CD14-positive monocyte (primary cell): ENCODE results near the gene GALNT18. TPM values are rescaled to one million over a fixed set of nuclear protein-coding genes. Genes with fewer than 3 reads are reported as not detected.
A peak's percentile ranks its signal among the peaks of the same experiment; 100 is the strongest.

Experiments
- DNase-seq, 3 donors: peaks; one replicate each; pipeline ENCODE4 v3.0.0-alpha.2; 2011 to 2022
- H2AFZ ChIP-seq: 2 replicates; pipeline ENCODE4 v1.6.0; 2012; ENCODE audit warnings: mild to moderate bottlenecking, low read depth, low read length, inconsistent platforms; ENCODE audit not compliant: insufficient read depth, poor library complexity, severe bottlenecking
- H3K27ac ChIP-seq, 2 donors: 1 replicate in 1 of 2; 2 replicates in 1 of 2; pipeline ENCODE4 v1.5.1; 2012 to 2013; ENCODE audit warnings: low read length in 2 of 2, control low read depth in 1 of 2, inconsistent platforms in 1 of 2, low read depth in 1 of 2, mild to moderate bottlenecking in 1 of 2
- H3K27me3 ChIP-seq, 2 donors: one replicate each; pipeline versions ENCODE4 v1.6.0 to v1.6.1; 2011 to 2013; ENCODE audit warnings: low read length in 2 of 2; ENCODE audit not compliant: control insufficient read depth in 2 of 2, insufficient read depth in 2 of 2
- H3K36me3 ChIP-seq, 2 donors: replicated peaks in 1 of 2; 1 replicate in 1 of 2; 2 replicates in 1 of 2; pipeline versions ENCODE4 v1.5.1 to v1.6.1; 2012 to 2013; ENCODE audit warnings: low read length in 2 of 2, control low read depth in 1 of 2, inconsistent platforms in 1 of 2, mild to moderate bottlenecking in 1 of 2; ENCODE audit not compliant: insufficient read depth in 2 of 2, control insufficient read depth in 1 of 2
- H3K4me1 ChIP-seq, 2 donors: 1 replicate in 1 of 2; 2 replicates in 1 of 2; pipeline versions ENCODE4 v1.5.1 to v1.6.1; 2012 to 2013; ENCODE audit warnings: low read length in 2 of 2, control low read depth in 1 of 2, inconsistent platforms in 1 of 2, mild to moderate bottlenecking in 1 of 2, moderate library complexity in 1 of 2; ENCODE audit not compliant: insufficient read depth in 2 of 2, control insufficient read depth in 1 of 2
- H3K4me2 ChIP-seq: replicated peaks from 2 replicates; pipeline ENCODE3; 2012; ENCODE audit warnings: low read length, moderate library complexity, mild to moderate bottlenecking; ENCODE audit not compliant: poor library complexity, severe bottlenecking; ENCODE audit errors: extremely low read depth
- H3K4me3 ChIP-seq, 3 experiments: fragments of 200-600 bp in 1 of 3; sonication (generic) in 1 of 3; replicated peaks in 1 of 3; 1 replicate in 2 of 3; 2 replicates in 1 of 3; pipeline ENCODE4 v1.5.1; 2011 to 2013; ENCODE audit warnings: low read length in 3 of 3, mild to moderate bottlenecking in 3 of 3, control low read depth in 2 of 3, low read depth in 2 of 3, inconsistent platforms in 1 of 3, moderate library complexity in 1 of 3
- H3K79me2 ChIP-seq: 2 replicates; pipeline ENCODE4 v1.6.0; 2012; ENCODE audit warnings: mild to moderate bottlenecking, control low read depth, inconsistent platforms, low read length, moderate library complexity; ENCODE audit not compliant: insufficient read depth
- H3K9ac ChIP-seq: 2 replicates; pipeline ENCODE4 v1.6.0; 2017; ENCODE audit warnings: low read length, mild to moderate bottlenecking; ENCODE audit not compliant: insufficient read depth, poor library complexity, severe bottlenecking
- H3K9me3 ChIP-seq, 2 donors: replicated peaks in 1 of 2; 1 replicate in 1 of 2; 2 replicates in 1 of 2; pipeline versions ENCODE4 v1.5.1 to v1.6.1; 2012 to 2013; ENCODE audit warnings: low read length in 2 of 2, control low read depth in 1 of 2; ENCODE audit not compliant: control insufficient read depth in 1 of 2, insufficient read depth in 1 of 2
- H4K20me1 ChIP-seq: 2 replicates; pipeline ENCODE4 v1.6.0; 2012; ENCODE audit warnings: mild to moderate bottlenecking, low read length, control low read depth, moderate library complexity; ENCODE audit not compliant: insufficient read depth
- H3K27ac Mint-ChIP-seq, 7 donors: one replicate each; pipeline ENCODE4 v1.8.0; 2020; ENCODE audit warnings: mild to moderate bottlenecking in 7 of 7, mixed read lengths in 7 of 7, moderate library complexity in 6 of 7, inconsistent platforms in 2 of 7
- H3K27me3 Mint-ChIP-seq, 3 donors: one replicate each; pipeline ENCODE4 v1.8.0; 2021 to 2022; ENCODE audit warnings: low read depth in 3 of 3, mild to moderate bottlenecking in 3 of 3, mixed read lengths in 3 of 3, moderate library complexity in 3 of 3, inconsistent platforms in 1 of 3
- H3K36me3 Mint-ChIP-seq, 2 donors: one replicate each; pipeline ENCODE4 v1.8.0; 2020; ENCODE audit warnings: mixed read lengths in 2 of 2, inconsistent platforms in 1 of 2, mild to moderate bottlenecking in 1 of 2
- H3K4me1 Mint-ChIP-seq: one replicate; pipeline ENCODE4 v1.8.0; 2020; ENCODE audit warnings: mild to moderate bottlenecking, mixed read lengths
- H3K4me3 Mint-ChIP-seq, 2 donors: one replicate each; pipeline ENCODE4 v1.8.0; 2020; ENCODE audit warnings: mild to moderate bottlenecking in 2 of 2, mixed read lengths in 2 of 2, moderate library complexity in 1 of 2
- H3K9me3 Mint-ChIP-seq, 7 donors: one replicate each; pipeline ENCODE4 v1.8.0; 2020 to 2022; ENCODE audit warnings: mixed read lengths in 7 of 7, mild to moderate bottlenecking in 6 of 7, moderate library complexity in 6 of 7, inconsistent platforms in 2 of 7
- CTCF ChIP-seq: fragments of 200-600 bp; IDR thresholded peaks from one replicate; pipeline ENCODE4 v1.8.0; 2022; ENCODE audit warnings: antibody characterized with exemption, mild to moderate bottlenecking
- WGBS: methylation state at CpG from one replicate; pipeline ENCODE4 v1.1.5; 2013; ENCODE audit warnings: missing lambda C conversion rate; ENCODE audit not compliant: insufficient coverage; 5-methylcytosine and 5-hydroxymethylcytosine counted together
- intact Hi-C, 2 donors: fragments of 100-400 bp; cut with micrococcal nuclease; formaldehyde crosslinking; loops; one replicate each; pipeline versions ENCODE4 v1.15.0 to v1.15.1; 2023
- polyA plus RNA-seq, 3 donors: library from polyadenylated mRNA; depleted of rRNA in 1 of 3; unstranded in 2 of 3; stranded (reverse) in 1 of 3; fragments of 300-500 nt in 2 of 3; fragments of >200 nt in 1 of 3; fragmentation: Illumina TruSeq in 2 of 3; gene quantifications; 1 replicate in 2 of 3; 2 replicates in 1 of 3; pipeline ENCODE4 v1.2.3, GENCODE V29; 2012 to 2021

The GALNT18 gene
- polyA plus RNA-seq, 3 donors: not detected

GRCh38 chr11:11370962-11371303 lies 250.9 kb downstream of the GALNT18 start:
- H3K4me3 Mint-ChIP-seq: no peak overlapping the region

GRCh38 chr11:11370255-11370961 lies 251.4 kb downstream of the GALNT18 start:
- intact Hi-C loops: no loop called here

More at GRCh38 chr11:11370962-11371303, 250.9 kb downstream of the GALNT18 start:
- Histone ChIP-seq H3K36me3 (no peaks in the 10 kb centered on the region), H3K9ac (no peak overlapping the region), H3K79me2 (no peaks in the 10 kb centered on the region), H2AFZ (no peak overlapping the region), H3K27me3 (peaks cover 0 to 4% of the 10 kb centered on the region in 2 donors), H4K20me1 (no peaks in the 10 kb centered on the region), H3K4me2 (no peak overlapping the region), H3K27ac (no peak overlapping the region), H3K9me3 (peaks cover 0 to 2% of the 10 kb centered on the region in 2 donors), H3K4me1 (peaks cover 17 to 19% of the 10 kb centered on the region in 2 donors), H3K4me3 (no peak overlapping the region)
- intact Hi-C loops: no loop called here
- Mint-ChIP-seq H3K27ac (peak overlapping the region in 3 of 7 donors; percentile 55 to 87 (median 85)), H3K4me1 (peaks cover 9% of the 10 kb centered on the region), H3K9me3 (peaks cover 0 to 21% (median 9%) of the 10 kb centered on the region in 7 donors), H3K36me3 (no peaks in the 10 kb centered on the region), H3K27me3 (peaks cover 7 to 12% (median 9%) of the 10 kb centered on the region in 3 donors)
- 96% methylated on average over 4 of the region's 6 CpGs for WGBS
- no peak for DNase-seq
- TF ChIP-seq CTCF: no peak

More at GRCh38 chr11:11370255-11370961, 251.4 kb downstream of the GALNT18 start:
- Histone ChIP-seq H3K9ac (no peak overlapping the region), H2AFZ (no peak overlapping the region), H3K9me3 (peaks cover 0 to 2% of the 10 kb centered on the region in 2 donors), H3K36me3 (no peaks in the 10 kb centered on the region), H3K4me1 (peaks cover 17 to 19% of the 10 kb centered on the region in 2 donors), H3K79me2 (no peaks in the 10 kb centered on the region), H3K4me3 (peak overlapping the region in 2 of 3 experiments; percentile 10 to 48), H3K27ac (peak overlapping the region in 1 of 2 donors; percentile 30), H3K4me2 (peak overlapping the region; percentile 40), H4K20me1 (no peaks in the 10 kb centered on the region), H3K27me3 (peaks cover 0 to 4% of the 10 kb centered on the region in 2 donors)
- Mint-ChIP-seq H3K36me3 (no peaks in the 10 kb centered on the region), H3K9me3 (peaks cover 0 to 21% (median 7%) of the 10 kb centered on the region in 7 donors), H3K4me1 (peaks cover 9% of the 10 kb centered on the region), H3K4me3 (peak overlapping the region in 1 of 2 donors; percentile 82), H3K27ac (peak overlapping the region in 5 of 7 donors; percentile 31 to 87 (median 86)), H3K27me3 (peaks cover 6 to 12% (median 9%) of the 10 kb centered on the region in 3 donors)
- no peak for TF ChIP-seq CTCF
- DNase-seq: peak; percentile 18 to 42 (median 32)
- no CpG with 5 or more reads among the region's 8 CpGs for WGBS
